ENCODE measurements around the gene RNF166. TPM values are rescaled to one million over a fixed set of nuclear protein-coding genes. Genes with fewer than 3 reads are reported as not detected.

The RNF166 gene
- total RNA-seq, 2 experiments from 2014 or later = 334 to 355 TPM

DNA sequence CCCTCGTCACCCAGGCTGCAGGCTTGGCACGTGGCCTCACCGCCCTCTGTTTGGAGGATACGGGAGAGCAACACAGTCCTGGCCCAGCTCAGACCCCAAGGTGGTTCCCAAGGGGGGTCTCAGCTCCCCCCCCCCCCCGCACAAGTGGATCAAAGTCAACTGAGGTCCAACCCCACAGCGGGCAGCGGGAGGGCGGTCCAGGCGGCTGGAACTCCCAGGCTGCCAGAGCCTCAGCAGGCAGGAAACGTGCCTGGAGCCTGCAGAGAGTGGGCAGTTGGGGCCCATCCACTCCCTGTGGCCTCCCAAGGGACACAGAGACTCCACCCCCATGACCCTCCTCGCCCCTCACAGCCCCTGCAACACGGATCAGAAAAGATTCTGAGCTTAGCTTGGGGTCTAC is 42.2 kb upstream of the RNF166 start:
- Histone ChIP-seq H3K27ac (ENCODE audit: low read depth in 1 of 2, low read length in 2 of 2) (no peak overlapping the region), H3K27me3 (ENCODE audit: control insufficient read depth in 1 of 2, insufficient read depth in 2 of 2, low read length in 2 of 2) (no peaks in the 10 kb centered on the region), H3K4me3 (ENCODE audit: low read length) (no peak overlapping the region), H3K4me1 (ENCODE audit: insufficient read depth, low read length) (peaks cover 37% of the 10 kb centered on the region), H3K36me3 (ENCODE audit: insufficient read depth, low read length) (peaks cover 15% of the 10 kb centered on the region), H3K9me3 (ENCODE audit: control insufficient read depth in 1 of 2, insufficient read depth in 1 of 2, low read length in 2 of 2) (peaks cover 0 to 3% of the 10 kb centered on the region in 2 experiments)
- H3K27me3 Mint-ChIP-seq = no peaks in the 10 kb centered on the region
- H3K36me3 Mint-ChIP-seq (ENCODE audit: low read depth) = no peaks in the 10 kb centered on the region
- no peak overlapping the region for H3K4me3 Mint-ChIP-seq
- TF ChIP-seq, protein P1, sequence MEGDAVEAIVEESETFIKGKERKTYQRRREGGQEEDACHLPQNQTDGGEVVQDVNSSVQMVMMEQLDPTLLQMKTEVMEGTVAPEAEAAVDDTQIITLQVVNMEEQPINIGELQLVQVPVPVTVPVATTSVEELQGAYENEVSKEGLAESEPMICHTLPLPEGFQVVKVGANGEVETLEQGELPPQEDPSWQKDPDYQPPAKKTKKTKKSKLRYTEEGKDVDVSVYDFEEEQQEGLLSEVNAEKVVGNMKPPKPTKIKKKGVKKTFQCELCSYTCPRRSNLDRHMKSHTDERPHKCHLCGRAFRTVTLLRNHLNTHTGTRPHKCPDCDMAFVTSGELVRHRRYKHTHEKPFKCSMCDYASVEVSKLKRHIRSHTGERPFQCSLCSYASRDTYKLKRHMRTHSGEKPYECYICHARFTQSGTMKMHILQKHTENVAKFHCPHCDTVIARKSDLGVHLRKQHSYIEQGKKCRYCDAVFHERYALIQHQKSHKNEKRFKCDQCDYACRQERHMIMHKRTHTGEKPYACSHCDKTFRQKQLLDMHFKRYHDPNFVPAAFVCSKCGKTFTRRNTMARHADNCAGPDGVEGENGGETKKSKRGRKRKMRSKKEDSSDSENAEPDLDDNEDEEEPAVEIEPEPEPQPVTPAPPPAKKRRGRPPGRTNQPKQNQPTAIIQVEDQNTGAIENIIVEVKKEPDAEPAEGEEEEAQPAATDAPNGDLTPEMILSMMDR (IDR thresholded peaks at IDR 0.05) = no peak
- ATAC-seq (ENCODE audit: poor library complexity) (no peak), DNase-seq (no peak)
- no peaks in the 10 kb centered on the region for H3K9me3 Mint-ChIP-seq
- intact Hi-C loops (cut with DNase I, micrococcal nuclease) = no loop called here
- H3K4me1 Mint-ChIP-seq (ENCODE audit: low read depth) = peaks cover 24% of the 10 kb centered on the region
- POLR2A ChIA-PET = no interaction called here
- H3K27ac Mint-ChIP-seq = no peak overlapping the region
- CTCF ChIA-PET = no interaction called here

DNA sequence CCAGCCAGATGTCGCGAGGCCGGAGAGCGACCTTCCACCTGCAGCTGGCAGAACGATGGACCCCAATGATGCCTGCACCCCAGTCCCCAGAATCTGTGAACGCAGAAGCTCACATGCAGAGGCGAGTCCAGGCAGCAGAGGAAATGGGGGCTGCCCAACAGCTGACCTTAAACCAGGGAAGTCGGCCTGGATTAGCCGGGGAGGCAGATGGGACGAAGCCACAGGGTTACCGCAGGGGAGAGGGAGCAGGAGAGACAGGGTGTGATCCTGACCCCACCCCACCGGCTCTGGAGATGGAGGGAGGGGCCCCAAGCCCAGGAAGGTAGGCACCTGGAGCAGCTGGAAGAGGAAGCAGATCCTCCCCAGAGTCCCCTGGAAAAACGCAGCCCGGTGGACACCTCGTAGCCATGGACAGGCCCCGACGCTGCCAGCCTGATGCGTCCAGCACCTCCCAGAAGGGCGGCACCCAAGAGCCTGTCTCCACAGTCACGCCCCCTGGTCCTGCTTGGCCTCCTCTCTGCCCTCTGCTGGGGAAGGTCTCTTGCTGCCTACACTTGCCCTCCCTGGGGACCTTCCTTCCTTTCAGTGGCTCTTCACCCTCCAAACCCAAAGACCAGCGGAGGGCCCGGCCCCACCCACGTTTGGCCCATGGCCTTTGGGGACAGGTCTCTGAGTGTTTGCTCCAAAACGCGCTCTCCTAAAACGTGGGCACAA is 41.5 kb upstream of the RNF166 start:
- H3K36me3 Mint-ChIP-seq (ENCODE audit: low read depth) = no peaks in the 10 kb centered on the region
- TF ChIP-seq, protein P1 (IDR thresholded peaks at IDR 0.05) = no peak
- Histone ChIP-seq H3K36me3 (ENCODE audit: insufficient read depth, low read length) (peaks cover 15% of the 10 kb centered on the region), H3K27ac (ENCODE audit: low read depth in 1 of 2, low read length in 2 of 2) (no peak overlapping the region), H3K27me3 (ENCODE audit: control insufficient read depth in 1 of 2, insufficient read depth in 2 of 2, low read length in 2 of 2) (no peaks in the 10 kb centered on the region), H3K9me3 (ENCODE audit: control insufficient read depth in 1 of 2, insufficient read depth in 1 of 2, low read length in 2 of 2) (peaks cover 0 to 3% of the 10 kb centered on the region in 2 experiments), H3K4me3 (ENCODE audit: low read length) (no peak overlapping the region), H3K4me1 (ENCODE audit: insufficient read depth, low read length) (peaks cover 42% of the 10 kb centered on the region)
- H3K27me3 Mint-ChIP-seq = no peaks in the 10 kb centered on the region
- ATAC-seq (ENCODE audit: poor library complexity) (no peak), DNase-seq (peak in 5 of 14 experiments; percentile 24 to 73 (median 38))
- intact Hi-C loops (cut with DNase I, micrococcal nuclease) = no loop called here
- CTCF ChIA-PET = interaction anchor here (0.6 to 3.2 kb wide), 3 partner anchors 10 to 32 kb away, joined by 3 to 18 read pairs (median 3); no protein-coding TSS in a partner anchor
- H3K4me3 Mint-ChIP-seq = no peak overlapping the region
- H3K27ac Mint-ChIP-seq = no peak overlapping the region
- H3K4me1 Mint-ChIP-seq (ENCODE audit: low read depth) = peaks cover 24% of the 10 kb centered on the region
- POLR2A ChIA-PET = no interaction called here
- no peaks in the 10 kb centered on the region for H3K9me3 Mint-ChIP-seq

DNA sequence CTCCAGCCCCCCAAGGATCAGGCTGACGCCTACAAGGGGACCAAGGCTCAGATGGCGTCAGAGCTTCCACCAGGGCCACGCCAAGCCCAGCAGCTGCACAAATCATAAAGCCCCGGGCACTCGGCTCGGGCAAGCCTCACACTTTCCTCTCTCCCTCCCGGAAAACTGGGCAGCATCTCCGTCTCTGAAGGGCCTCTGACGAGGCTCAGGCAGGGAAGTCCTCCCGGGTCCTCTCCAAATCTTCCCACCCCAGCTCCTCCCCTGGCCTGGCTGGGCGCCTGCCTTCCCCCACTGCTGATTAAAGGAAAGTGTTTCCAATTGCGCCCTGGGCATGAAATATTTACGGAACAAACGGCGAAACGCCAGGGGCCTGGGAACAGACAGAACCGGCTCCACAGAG is 40.3 kb upstream of the RNF166 start:
- CTCF ChIA-PET = interaction anchor here (1.5 to 3.2 kb wide), 3 partner anchors 9 to 35 kb away, joined by 3 to 18 read pairs (median 5); no protein-coding TSS in a partner anchor
- Mint-ChIP-seq H3K27ac (peak overlapping the region; percentile 78), H3K9me3 (no peaks in the 10 kb centered on the region), H3K4me3 (no peak overlapping the region), H3K36me3 (ENCODE audit: low read depth) (no peaks in the 10 kb centered on the region), H3K4me1 (ENCODE audit: low read depth) (peaks cover 24% of the 10 kb centered on the region), H3K27me3 (no peaks in the 10 kb centered on the region)
- DNase-seq (no peak), ATAC-seq (ENCODE audit: poor library complexity) (no peak)
- Histone ChIP-seq H3K27me3 (ENCODE audit: control insufficient read depth in 1 of 2, insufficient read depth in 2 of 2, low read length in 2 of 2) (no peaks in the 10 kb centered on the region), H3K27ac (ENCODE audit: low read depth in 1 of 2, low read length in 2 of 2) (peak overlapping the region; percentile 46 to 55), H3K4me3 (ENCODE audit: low read length) (no peak overlapping the region), H3K4me1 (ENCODE audit: insufficient read depth, low read length) (peaks cover 44% of the 10 kb centered on the region), H3K36me3 (ENCODE audit: insufficient read depth, low read length) (peaks cover 15% of the 10 kb centered on the region), H3K9me3 (ENCODE audit: control insufficient read depth in 1 of 2, insufficient read depth in 1 of 2, low read length in 2 of 2) (peaks cover 0 to 3% of the 10 kb centered on the region in 2 experiments)
- TF ChIP-seq, protein P1 (IDR thresholded peaks at IDR 0.05) = no peak
- intact Hi-C loops (cut with DNase I, micrococcal nuclease) = no loop called here
- POLR2A ChIA-PET = interaction anchor here (1.3 to 1.8 kb wide), 4 partner anchors 9 to 37 kb away, joined by 3 to 15 read pairs (median 8); partner anchors contain the start of gene PIEZO1

Data from CD4-positive, alpha-beta T cell (primary cell).